GM18508 (cell line): ENCODE results near the gene NCAPH2.
"Not testable (repeated sequence)": the region's sequence is repeated elsewhere in the genome, so short reads cannot be mapped to it uniquely, and the experiment has no call there.

Source experiments
- ATAC-seq: cut with Tn5 transposase; IDR thresholded peaks from one replicate; pipeline ENCODE4 v1.9.1; 2021; ENCODE audit warnings: moderate number of reproducible peaks; ENCODE audit not compliant: insufficient read depth, unreplicated experiment

Gene NCAPH2

GRCh38 chr22:50513175-50513574 is 5.2 kb downstream of the NCAPH2 start:
- ATAC-seq: no peak

- no peak for ATAC-seq
Observed at GRCh38 chr22:50516068-50516467, 8.0 kb downstream of the NCAPH2 start.

- no peak for ATAC-seq
Observed at GRCh38 chr22:50516891-50517290, 8.9 kb downstream of the NCAPH2 start.

GRCh38 chr22:50517495-50518260 is 9.7 kb downstream of the NCAPH2 start:
- no peak for ATAC-seq

GRCh38 chr22:50518606-50519005 is 10.6 kb downstream of the NCAPH2 start:
- ATAC-seq: no peak

GRCh38 chr22:50519151-50519550 is 11.1 kb downstream of the NCAPH2 start:
- no peak for ATAC-seq

GRCh38 chr22:50520184-50520583 is 12.2 kb downstream of the NCAPH2 start:
- not testable (repeated sequence) for ATAC-seq

- no peak for ATAC-seq
Observed at GRCh38 chr22:50520826-50521453, 12.9 kb downstream of the NCAPH2 start.

- ATAC-seq: no peak
Observed at GRCh38 chr22:50521710-50522109, 13.7 kb downstream of the NCAPH2 start.

GRCh38 chr22:50522208-50522805 is 14.3 kb downstream of the NCAPH2 start:
- ATAC-seq: no peak

GRCh38 chr22:50522806-50523438 is 14.9 kb downstream of the NCAPH2 start:
- no peak for ATAC-seq

GRCh38 chr22:50523458-50523805 is 15.4 kb downstream of the NCAPH2 start:
- ATAC-seq: no peak

- no peak for ATAC-seq
Observed at GRCh38 chr22:50523806-50524675, 16.0 kb downstream of the NCAPH2 start.

- ATAC-seq: no peak
Observed at GRCh38 chr22:50524676-50525103, 16.7 kb downstream of the NCAPH2 start.

- no peak for ATAC-seq
Observed at GRCh38 chr22:50525104-50525857, 17.3 kb downstream of the NCAPH2 start, which contains the start of gene SCO2. SCO2 (minus strand) TSS chr22:50525598; CDS start chr22:50524411, 1,187 bp downstream.

GRCh38 chr22:50525858-50526107 is 17.8 kb downstream of the NCAPH2 start:
- ATAC-seq: no peak

GRCh38 chr22:50526108-50526833 is 18.2 kb downstream of the NCAPH2 start:
- ATAC-seq: no peak

- ATAC-seq: no peak
Observed at GRCh38 chr22:50526834-50527801, 19.1 kb downstream of the NCAPH2 start.
